Stimulated activated naive B cell treated with anti-CD40 and anti-IgM and Interleukin-4, amounts not matched to agents 10 μg/mL and 1 μg/mL and 100 μg/mL, for 72 hours (primary cell): ENCODE results near the gene BTK.

Experiments
- ATAC-seq, 2 donors: fragments of 150-1000 bp; cut with Tn5 transposase; replicated peaks; 2 replicates each; pipeline ENCODE4 v1.10.0; 2021; ENCODE audit warnings: moderate library complexity in 1 of 2
- DNase-seq: peaks from one replicate; pipeline ENCODE4 v3.0.0; 2021
- H3K27ac Mint-ChIP-seq: one replicate; pipeline ENCODE4 v1.8.0; 2022; ENCODE audit warnings: mild to moderate bottlenecking, mixed read lengths
- H3K27me3 Mint-ChIP-seq, 2 donors: one replicate each; pipeline ENCODE4 v1.8.0; 2022; ENCODE audit warnings: mixed read lengths in 2 of 2
- H3K36me3 Mint-ChIP-seq, 2 donors: one replicate each; pipeline ENCODE4 v1.8.0; 2022; ENCODE audit warnings: mixed read lengths in 2 of 2, mild to moderate bottlenecking in 1 of 2
- H3K4me1 Mint-ChIP-seq, 2 donors: one replicate each; pipeline ENCODE4 v1.8.0; 2022; ENCODE audit warnings: mixed read lengths in 2 of 2, mild to moderate bottlenecking in 1 of 2
- H3K4me3 Mint-ChIP-seq, 2 donors: one replicate each; pipeline ENCODE4 v1.8.0; 2022; ENCODE audit warnings: mild to moderate bottlenecking in 2 of 2, mixed read lengths in 2 of 2, moderate library complexity in 1 of 2
- H3K9me3 Mint-ChIP-seq, 2 donors: one replicate each; pipeline ENCODE4 v1.8.0; 2022; ENCODE audit warnings: mixed read lengths in 2 of 2, mild to moderate bottlenecking in 1 of 2

The BTK gene

GRCh38 chrX:101383679-101384205 is 2.2 kb downstream of the BTK start:
- ATAC-seq (peak; percentile 58 to 65), DNase-seq (peak; percentile 42)
- H3K4me3 Mint-ChIP-seq: peak overlapping the region; percentile 87 to 92

GRCh38 chrX:101377547-101377946 is 8.4 kb downstream of the BTK start:
- peak overlapping the region; percentile 26 for H3K27ac Mint-ChIP-seq
- ATAC-seq: peak; percentile 79 to 90

More at GRCh38 chrX:101383679-101384205, 2.2 kb downstream of the BTK start:
- Mint-ChIP-seq H3K36me3 (peaks cover 11 to 16% of the 10 kb centered on the region in 2 donors), H3K27me3 (no peaks in the 10 kb centered on the region), H3K9me3 (no peaks in the 10 kb centered on the region), H3K4me1 (peaks cover 15 to 28% of the 10 kb centered on the region in 2 donors), H3K27ac (peak overlapping the region; percentile 95)

GRCh38 chrX:101370888-101371504 is 15.0 kb downstream of the BTK start:
- H3K36me3 Mint-ChIP-seq: peaks cover 26 to 34% of the 10 kb centered on the region in 2 donors
- H3K27ac Mint-ChIP-seq: peak overlapping the region; percentile 43
- H3K4me1 Mint-ChIP-seq: peaks cover 16 to 24% of the 10 kb centered on the region in 2 donors
- peak; percentile 92 to 93 for ATAC-seq
- no peaks in the 10 kb centered on the region for H3K9me3 Mint-ChIP-seq
- peak overlapping the region; percentile 3 to 69 for H3K4me3 Mint-ChIP-seq
- H3K27me3 Mint-ChIP-seq: no peaks in the 10 kb centered on the region
- peak; percentile 34 for DNase-seq

More at GRCh38 chrX:101377547-101377946, 8.4 kb downstream of the BTK start:
- no peaks in the 10 kb centered on the region for H3K9me3 Mint-ChIP-seq
- no peak for DNase-seq
- peaks cover 29 to 30% of the 10 kb centered on the region in 2 donors for H3K36me3 Mint-ChIP-seq
- no peaks in the 10 kb centered on the region for H3K27me3 Mint-ChIP-seq
- H3K4me1 Mint-ChIP-seq: peaks cover 13 to 29% of the 10 kb centered on the region in 2 donors
- H3K4me3 Mint-ChIP-seq: peak overlapping the region in 1 of 2 donors; percentile 58

- ATAC-seq (no peak), DNase-seq (no peak)
- Mint-ChIP-seq H3K4me3 (no peak overlapping the region), H3K36me3 (peaks cover 20 to 25% of the 10 kb centered on the region in 2 donors), H3K27me3 (no peaks in the 10 kb centered on the region), H3K27ac (peak overlapping the region; percentile 9), H3K4me1 (peaks cover 16 to 17% of the 10 kb centered on the region in 2 donors), H3K9me3 (no peaks in the 10 kb centered on the region)
These were observed 16.3 kb downstream of the BTK start for GRCh38 chrX:101369687-101370086.

- Mint-ChIP-seq H3K4me3 (no peak overlapping the region), H3K27ac (no peak overlapping the region), H3K4me1 (peaks cover 16 to 17% of the 10 kb centered on the region in 2 donors), H3K27me3 (no peaks in the 10 kb centered on the region), H3K36me3 (peaks cover 14 to 19% of the 10 kb centered on the region in 2 donors), H3K9me3 (no peaks in the 10 kb centered on the region)
- no peak for DNase-seq
- ATAC-seq: no peak
These were observed 17.2 kb downstream of the BTK start for GRCh38 chrX:101368800-101369199.

- DNase-seq: no peak
- no peak overlapping the region for H3K4me3 Mint-ChIP-seq
- H3K27ac Mint-ChIP-seq: no peak overlapping the region
- no peaks in the 10 kb centered on the region for H3K9me3 Mint-ChIP-seq
- H3K27me3 Mint-ChIP-seq: no peaks in the 10 kb centered on the region
- ATAC-seq: no peak
- H3K36me3 Mint-ChIP-seq: peaks cover 16 to 29% of the 10 kb centered on the region in 2 donors
- peaks cover 6 to 8% of the 10 kb centered on the region in 2 donors for H3K4me1 Mint-ChIP-seq
These were observed 20.6 kb downstream of the BTK start for GRCh38 chrX:101365301-101365795.

- no peak for DNase-seq
- H3K4me3 Mint-ChIP-seq: no peak overlapping the region
- no peaks in the 10 kb centered on the region for H3K9me3 Mint-ChIP-seq
- peaks cover 21 to 35% of the 10 kb centered on the region in 2 donors for H3K36me3 Mint-ChIP-seq
- no peak for ATAC-seq
- peaks cover 11 to 23% of the 10 kb centered on the region in 2 donors for H3K4me1 Mint-ChIP-seq
- no peaks in the 10 kb centered on the region for H3K27me3 Mint-ChIP-seq
- H3K27ac Mint-ChIP-seq: peak overlapping the region; percentile 59
These were observed 23.2 kb downstream of the BTK start for GRCh38 chrX:101362757-101363156.

GRCh38 chrX:101362116-101362515 is 23.9 kb downstream of the BTK start:
- Mint-ChIP-seq H3K27me3 (no peaks in the 10 kb centered on the region), H3K4me1 (peaks cover 11 to 23% of the 10 kb centered on the region in 2 donors), H3K27ac (no peak overlapping the region), H3K4me3 (no peak overlapping the region), H3K9me3 (no peaks in the 10 kb centered on the region), H3K36me3 (peaks cover 21 to 36% of the 10 kb centered on the region in 2 donors)
- no peak for DNase-seq
- no peak for ATAC-seq

- DNase-seq (no peak), ATAC-seq (no peak)
- Mint-ChIP-seq H3K4me3 (no peak overlapping the region), H3K27me3 (no peaks in the 10 kb centered on the region), H3K4me1 (peaks cover 11 to 23% of the 10 kb centered on the region in 2 donors), H3K27ac (no peak overlapping the region), H3K36me3 (peaks cover 26 to 48% of the 10 kb centered on the region in 2 donors), H3K9me3 (no peaks in the 10 kb centered on the region)
These were observed 25.6 kb downstream of the BTK start for GRCh38 chrX:101360390-101360789.

- Mint-ChIP-seq H3K9me3 (no peaks in the 10 kb centered on the region), H3K27me3 (no peaks in the 10 kb centered on the region), H3K36me3 (peaks cover 28 to 52% of the 10 kb centered on the region in 2 donors), H3K4me3 (no peak overlapping the region), H3K4me1 (peaks cover 13 to 23% of the 10 kb centered on the region in 2 donors), H3K27ac (no peak overlapping the region)
- DNase-seq: no peak
- no peak for ATAC-seq
These were observed 26.0 kb downstream of the BTK start for GRCh38 chrX:101359966-101360365.

- Mint-ChIP-seq H3K27ac (no peak overlapping the region), H3K36me3 (peaks cover 31 to 53% of the 10 kb centered on the region in 2 donors), H3K4me3 (no peak overlapping the region), H3K9me3 (no peaks in the 10 kb centered on the region), H3K27me3 (no peaks in the 10 kb centered on the region), H3K4me1 (peaks cover 13 to 23% of the 10 kb centered on the region in 2 donors)
- DNase-seq: no peak
- no peak for ATAC-seq
These were observed 28.7 kb downstream of the BTK start for GRCh38 chrX:101357166-101357795.

GRCh38 chrX:101349193-101349562 is 36.8 kb downstream of the BTK start:
- peaks cover 8 to 9% of the 10 kb centered on the region in 2 donors for H3K36me3 Mint-ChIP-seq
- DNase-seq: no peak
- H3K27ac Mint-ChIP-seq: peak overlapping the region; percentile 97
- peaks cover 4 to 6% of the 10 kb centered on the region in 2 donors for H3K4me1 Mint-ChIP-seq
- H3K4me3 Mint-ChIP-seq: peak overlapping the region; percentile 90 to 94
- H3K9me3 Mint-ChIP-seq: no peaks in the 10 kb centered on the region
- H3K27me3 Mint-ChIP-seq: no peaks in the 10 kb centered on the region
- peak in 1 of 2 donors; percentile 8 for ATAC-seq

GRCh38 chrX:101348452-101349192 is 37.4 kb downstream of the BTK start, which contains the start of gene TIMM8A:
Gene TIMM8A, minus strand, starts transcription at chrX:101348742. Its CDS starts 78 bp downstream, at chrX:101348664.
- no peaks in the 10 kb centered on the region for H3K9me3 Mint-ChIP-seq
- peak within 1 kb of the TSS; percentile 90 to 94 for H3K4me3 Mint-ChIP-seq

More at GRCh38 chrX:101348452-101349192, 37.4 kb downstream of the BTK start, which contains the start of gene TIMM8A:
- Mint-ChIP-seq H3K27me3 (no peaks in the 10 kb centered on the region), H3K27ac (peak within 1 kb of the TSS; percentile 97), H3K36me3 (peaks cover 7 to 9% of the 10 kb centered on the region in 2 donors), H3K4me1 (peaks cover 4 to 6% of the 10 kb centered on the region in 2 donors)
- peak; percentile 67 for DNase-seq
- ATAC-seq: peak; percentile 97 to 99
